HG02840 (cell line): ENCODE results near the gene CX3CL1.
"Not testable (repeated sequence)": the region's sequence is repeated elsewhere in the genome, so short reads cannot be mapped to it uniquely, and the experiment has no call there.

Source experiments
- ATAC-seq: cut with Tn5 transposase; IDR thresholded peaks from one replicate; pipeline ENCODE4 v1.9.1; 2021; ENCODE audit warnings: mild to moderate bottlenecking, moderate library complexity, moderate number of reproducible peaks; ENCODE audit not compliant: unreplicated experiment, low FRiP score

Gene CX3CL1

DNA sequence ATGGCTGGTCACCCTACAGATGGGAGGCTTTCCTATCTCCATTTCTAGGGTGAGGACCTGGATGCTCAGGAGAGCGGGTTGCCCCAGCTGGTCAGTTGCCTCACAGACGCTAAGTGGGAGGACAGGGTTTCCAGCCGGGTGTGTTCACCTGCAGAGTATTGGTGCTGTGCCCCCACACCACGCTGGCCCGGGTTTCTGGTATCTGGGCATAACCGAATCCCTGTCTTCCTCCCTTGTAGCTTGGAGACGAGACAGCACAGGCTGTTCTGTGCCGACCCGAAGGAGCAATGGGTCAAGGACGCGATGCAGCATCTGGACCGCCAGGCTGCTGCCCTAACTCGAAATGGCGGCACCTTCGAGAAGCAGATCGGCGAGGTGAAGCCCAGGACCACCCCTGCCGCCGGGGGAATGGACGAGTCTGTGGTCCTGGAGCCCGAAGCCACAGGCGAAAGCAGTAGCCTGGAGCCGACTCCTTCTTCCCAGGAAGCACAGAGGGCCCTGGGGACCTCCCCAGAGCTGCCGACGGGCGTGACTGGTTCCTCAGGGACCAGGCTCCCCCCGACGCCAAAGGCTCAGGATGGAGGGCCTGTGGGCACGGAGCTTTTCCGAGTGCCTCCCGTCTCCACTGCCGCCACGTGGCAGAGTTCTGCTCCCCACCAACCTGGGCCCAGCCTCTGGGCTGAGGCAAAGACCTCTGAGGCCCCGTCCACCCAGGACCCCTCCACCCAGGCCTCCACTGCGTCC lies 9.7 kb downstream of the CX3CL1 start:
- no peak for ATAC-seq

DNA sequence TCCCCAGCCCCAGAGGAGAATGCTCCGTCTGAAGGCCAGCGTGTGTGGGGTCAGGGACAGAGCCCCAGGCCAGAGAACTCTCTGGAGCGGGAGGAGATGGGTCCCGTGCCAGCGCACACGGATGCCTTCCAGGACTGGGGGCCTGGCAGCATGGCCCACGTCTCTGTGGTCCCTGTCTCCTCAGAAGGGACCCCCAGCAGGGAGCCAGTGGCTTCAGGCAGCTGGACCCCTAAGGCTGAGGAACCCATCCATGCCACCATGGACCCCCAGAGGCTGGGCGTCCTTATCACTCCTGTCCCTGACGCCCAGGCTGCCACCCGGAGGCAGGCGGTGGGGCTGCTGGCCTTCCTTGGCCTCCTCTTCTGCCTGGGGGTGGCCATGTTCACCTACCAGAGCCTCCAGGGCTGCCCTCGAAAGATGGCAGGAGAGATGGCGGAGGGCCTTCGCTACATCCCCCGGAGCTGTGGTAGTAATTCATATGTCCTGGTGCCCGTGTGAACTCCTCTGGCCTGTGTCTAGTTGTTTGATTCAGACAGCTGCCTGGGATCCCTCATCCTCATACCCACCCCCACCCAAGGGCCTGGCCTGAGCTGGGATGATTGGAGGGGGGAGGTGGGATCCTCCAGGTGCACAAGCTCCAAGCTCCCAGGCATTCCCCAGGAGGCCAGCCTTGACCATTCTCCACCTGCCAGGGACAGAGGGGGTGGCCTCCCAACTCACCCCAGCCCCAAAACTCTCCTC lies 10.4 kb downstream of the CX3CL1 start:
- no peak for ATAC-seq

DNA sequence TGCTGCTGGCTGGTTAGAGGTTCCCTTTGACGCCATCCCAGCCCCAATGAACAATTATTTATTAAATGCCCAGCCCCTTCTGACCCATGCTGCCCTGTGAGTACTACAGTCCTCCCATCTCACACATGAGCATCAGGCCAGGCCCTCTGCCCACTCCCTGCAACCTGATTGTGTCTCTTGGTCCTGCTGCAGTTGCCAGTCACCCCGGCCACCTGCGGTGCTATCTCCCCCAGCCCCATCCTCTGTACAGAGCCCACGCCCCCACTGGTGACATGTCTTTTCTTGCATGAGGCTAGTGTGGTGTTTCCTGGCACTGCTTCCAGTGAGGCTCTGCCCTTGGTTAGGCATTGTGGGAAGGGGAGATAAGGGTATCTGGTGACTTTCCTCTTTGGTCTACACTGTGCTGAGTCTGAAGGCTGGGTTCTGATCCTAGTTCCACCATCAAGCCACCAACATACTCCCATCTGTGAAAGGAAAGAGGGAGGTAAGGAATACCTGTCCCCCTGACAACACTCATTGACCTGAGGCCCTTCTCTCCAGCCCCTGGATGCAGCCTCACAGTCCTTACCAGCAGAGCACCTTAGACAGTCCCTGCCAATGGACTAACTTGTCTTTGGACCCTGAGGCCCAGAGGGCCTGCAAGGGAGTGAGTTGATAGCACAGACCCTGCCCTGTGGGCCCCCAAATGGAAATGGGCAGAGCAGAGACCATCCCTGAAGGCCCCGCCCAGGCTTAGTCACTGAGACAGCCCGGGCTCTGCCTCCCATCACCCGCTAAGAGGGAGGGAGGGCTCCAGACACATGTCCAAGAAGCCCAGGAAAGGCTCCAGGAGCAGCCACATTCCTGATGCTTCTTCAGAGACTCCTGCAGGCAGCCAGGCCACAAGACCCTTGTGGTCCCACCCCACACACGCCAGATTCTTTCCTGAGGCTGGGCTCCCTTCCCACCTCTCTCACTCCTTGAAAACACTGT lies 11.3 kb downstream of the CX3CL1 start:
- no peak for ATAC-seq

DNA sequence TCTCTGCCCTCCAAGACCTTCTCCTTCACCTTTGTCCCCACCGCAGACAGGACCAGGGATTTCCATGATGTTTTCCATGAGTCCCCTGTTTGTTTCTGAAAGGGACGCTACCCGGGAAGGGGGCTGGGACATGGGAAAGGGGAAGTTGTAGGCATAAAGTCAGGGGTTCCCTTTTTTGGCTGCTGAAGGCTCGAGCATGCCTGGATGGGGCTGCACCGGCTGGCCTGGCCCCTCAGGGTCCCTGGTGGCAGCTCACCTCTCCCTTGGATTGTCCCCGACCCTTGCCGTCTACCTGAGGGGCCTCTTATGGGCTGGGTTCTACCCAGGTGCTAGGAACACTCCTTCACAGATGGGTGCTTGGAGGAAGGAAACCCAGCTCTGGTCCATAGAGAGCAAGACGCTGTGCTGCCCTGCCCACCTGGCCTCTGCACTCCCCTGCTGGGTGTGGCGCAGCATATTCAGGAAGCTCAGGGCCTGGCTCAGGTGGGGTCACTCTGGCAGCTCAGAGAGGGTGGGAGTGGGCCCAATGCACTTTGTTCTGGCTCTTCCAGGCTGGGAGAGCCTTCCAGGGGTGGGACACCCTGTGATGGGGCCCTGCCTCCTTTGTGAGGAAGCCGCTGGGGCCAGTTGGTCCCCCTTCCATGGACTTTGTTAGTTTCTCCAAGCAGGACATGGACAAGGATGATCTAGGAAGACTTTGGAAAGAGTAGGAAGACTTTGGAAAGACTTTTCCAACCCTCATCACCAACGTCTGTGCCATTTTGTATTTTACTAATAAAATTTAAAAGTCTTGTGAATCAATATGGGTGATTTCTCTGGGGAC lies 12.2 kb downstream of the CX3CL1 start:
- no peak for ATAC-seq

DNA sequence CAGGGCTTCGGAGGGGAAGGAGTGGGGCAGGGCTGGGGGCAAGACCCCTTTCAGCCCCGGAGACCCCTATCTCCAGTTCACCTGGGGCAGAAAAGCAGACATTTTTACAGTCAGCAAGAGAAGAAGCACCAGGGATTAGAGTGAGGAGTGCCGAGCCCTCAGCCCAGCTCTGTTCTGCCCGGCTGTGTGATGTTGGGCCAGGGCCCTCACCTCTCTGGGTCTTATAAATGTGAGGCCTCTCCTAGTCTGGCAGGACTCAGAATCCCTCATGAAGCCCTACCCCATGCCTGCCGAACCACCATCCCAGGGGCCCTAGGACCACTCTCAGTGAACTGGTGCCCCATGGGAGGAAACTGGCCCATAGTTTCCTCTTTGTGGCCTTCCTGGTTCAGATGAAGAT lies 12.8 kb downstream of the CX3CL1 start:
- ATAC-seq = no peak

DNA sequence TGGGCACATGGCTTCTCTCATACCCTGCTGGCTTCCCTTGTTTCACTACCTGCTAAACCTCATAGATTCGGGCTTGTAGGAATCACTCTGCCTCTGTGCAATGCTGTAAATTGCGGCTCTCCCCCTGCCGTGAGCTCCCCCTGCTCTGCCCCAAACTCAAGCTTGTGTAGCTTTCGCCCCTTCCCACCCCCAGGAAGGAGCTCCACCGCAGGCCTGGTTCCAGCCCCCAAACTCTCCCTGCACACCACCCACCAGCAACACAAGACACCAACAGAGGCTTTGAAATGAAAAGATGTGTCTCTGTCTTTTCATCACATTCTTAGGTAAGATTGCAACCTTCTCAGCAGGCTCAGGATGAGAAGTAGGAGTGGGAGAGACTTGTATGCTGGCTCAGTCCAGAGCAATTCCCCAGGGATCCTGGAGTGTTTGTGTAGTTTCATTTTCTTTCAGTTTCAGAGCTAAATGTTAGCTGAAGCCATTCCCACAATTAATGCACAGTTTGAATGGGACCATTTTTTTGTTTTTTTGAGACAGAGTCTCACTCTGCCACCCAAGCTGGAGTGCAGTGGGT lies 14.2 kb downstream of the CX3CL1 start:
- no peak for ATAC-seq

DNA sequence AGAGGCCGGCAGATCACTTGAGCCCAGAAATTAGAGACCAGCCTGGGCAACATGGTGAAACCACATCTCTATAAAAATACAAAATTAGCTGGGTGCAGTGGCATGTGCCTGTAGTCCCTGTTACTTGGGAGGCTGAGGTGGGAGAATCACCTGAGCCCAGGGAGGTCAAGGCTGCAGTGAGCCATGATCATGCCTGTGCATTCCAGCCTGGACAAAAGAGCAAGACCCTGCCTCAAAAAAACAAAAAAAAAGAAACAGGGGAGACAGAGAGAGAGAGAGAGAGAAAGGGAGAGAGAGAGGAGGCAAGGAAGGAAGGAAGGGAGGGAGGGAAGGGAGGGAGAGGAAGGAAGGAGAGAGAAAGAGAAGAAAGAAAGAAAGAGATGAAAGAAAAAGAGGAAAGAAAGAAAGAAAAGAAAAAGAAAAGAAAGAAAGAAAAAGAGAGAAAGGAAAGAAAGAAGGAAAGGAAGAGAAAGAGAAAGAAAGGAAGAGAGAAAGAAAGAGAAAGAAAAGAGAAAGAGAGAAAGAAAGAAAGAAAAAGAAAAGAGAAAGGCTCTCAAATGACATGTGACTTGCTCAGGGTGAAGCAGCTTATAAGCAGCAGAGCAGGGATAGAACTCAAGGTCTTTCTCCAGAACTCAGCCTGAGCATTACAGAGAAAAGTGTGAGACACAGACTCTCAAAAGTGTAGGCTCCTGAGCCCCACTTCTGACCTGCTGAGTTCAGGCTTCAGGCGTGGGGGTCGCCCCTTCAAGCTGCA lies 15.5 kb downstream of the CX3CL1 start:
- ATAC-seq = no peak

DNA sequence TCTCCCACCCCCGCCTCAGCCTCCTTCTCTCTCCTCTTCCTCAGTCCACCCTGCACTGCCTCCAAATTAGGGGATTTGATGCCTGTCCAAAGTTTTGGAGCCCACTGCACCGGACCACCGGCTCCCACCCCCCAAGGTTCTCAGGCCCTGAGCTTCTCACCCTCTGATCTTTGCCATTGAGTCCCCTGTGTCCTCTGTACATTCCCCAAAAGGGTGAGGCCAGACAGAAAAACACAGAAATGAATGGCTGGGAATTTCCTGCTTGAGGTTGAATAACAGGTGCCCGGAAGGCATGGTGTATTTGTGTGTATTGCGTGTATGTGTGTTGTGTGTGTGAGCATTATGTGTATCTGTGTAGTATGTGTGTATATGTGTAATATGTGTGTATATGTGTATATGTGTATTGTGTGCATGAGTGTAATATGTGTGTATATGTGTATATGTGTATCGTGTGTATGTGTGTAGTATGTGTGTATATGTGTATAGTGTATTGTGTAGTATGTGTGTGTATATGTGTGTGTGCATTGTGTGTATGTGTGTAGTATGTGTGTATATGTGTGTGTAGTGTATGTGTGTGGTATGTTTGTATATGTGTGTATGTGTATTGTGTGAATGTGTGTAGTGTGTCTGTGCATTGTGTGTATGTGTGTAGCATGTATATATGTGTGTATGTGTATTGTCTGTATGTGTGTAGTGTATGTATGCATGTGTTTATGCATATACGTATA lies 16.2 kb downstream of the CX3CL1 start:
- ATAC-seq = no peak

DNA sequence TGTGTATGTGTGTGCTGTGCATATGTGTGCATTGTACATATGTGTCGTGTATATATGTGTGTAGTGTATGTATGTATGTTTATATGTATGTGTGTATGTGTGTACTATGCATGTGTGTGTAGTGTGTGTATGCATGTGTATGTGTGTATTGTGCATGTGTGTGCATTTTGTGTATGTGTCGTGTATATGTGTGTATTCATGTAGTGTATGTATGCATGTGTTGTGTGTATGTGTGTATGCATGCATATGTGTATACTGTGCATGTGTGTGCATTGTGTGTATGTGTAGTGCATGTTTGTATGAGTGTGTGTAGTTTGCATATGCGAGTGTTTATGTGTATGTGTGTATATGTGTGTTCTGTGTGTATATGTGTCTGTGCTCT lies 16.8 kb downstream of the CX3CL1 start:
- no peak for ATAC-seq

DNA sequence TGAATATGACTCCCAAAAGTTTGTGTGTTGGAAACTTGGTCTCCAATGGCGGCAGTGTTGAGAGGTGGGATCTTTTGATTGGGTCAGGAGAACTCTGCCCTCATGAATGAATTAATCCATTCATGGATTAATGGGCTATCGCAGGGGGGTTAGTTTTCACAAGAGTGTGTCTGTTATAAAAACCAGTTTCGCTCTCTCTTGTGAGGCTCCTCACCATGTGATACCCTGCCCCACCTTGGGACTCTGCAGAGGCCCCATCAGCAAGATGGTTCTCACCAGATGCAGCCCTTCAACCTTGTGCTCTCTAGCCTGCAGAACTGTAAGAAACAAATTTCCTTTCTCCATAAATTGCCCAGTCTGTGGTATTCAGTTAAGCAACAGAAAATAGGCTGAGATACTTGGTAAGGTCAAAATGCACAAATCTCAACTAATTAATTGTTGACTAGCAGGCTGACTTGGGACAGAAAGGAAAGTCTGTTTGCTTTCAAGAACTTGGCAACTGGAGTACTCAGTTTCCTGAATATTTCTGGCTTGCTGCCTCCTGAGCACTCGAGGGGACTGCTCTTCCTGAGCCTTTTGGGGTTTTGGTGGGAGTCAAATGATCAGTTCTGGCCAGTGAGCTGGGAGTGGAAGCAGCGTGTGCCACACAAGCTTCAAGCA lies 18.5 kb downstream of the CX3CL1 start:
- ATAC-seq = no peak

DNA sequence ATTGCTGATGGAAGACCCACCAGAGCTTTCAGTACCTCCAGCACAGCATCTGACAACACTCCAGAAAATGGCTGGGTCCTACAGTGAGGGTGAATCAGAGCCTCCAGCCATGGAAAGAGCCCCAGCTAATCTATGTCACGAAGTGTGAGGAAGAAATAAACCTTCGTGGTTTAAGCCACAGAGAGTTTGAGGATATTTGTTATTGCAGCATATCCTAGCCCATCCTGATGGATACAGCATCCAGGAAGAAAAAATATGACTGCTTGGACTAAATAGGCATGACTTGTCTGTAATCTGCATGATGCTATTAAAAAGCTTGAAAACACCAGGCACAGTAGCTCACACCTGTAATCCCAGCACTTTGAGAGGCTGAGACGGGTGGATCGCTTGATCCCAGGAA lies 19.0 kb downstream of the CX3CL1 start:
- ATAC-seq = no peak

DNA sequence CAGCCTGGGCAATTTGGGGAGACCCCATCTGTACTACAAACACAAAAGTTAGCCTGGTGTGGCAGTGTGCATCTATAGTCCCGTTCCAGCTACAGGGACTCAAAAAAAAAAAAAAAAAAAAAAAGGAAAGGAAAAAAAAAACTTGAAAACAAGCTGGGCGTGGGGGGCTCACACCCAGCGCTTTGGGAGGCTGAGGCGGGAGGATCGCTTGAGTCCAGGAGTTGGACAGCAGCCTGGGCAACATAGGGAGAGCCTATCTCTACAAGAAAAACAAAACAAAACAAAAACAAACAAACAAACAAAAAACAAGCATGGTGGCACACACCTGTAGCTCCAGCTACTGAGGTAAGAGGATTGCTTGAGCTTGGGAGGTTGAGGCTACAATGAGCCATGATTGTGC lies 19.4 kb downstream of the CX3CL1 start:
- no peak for ATAC-seq

DNA sequence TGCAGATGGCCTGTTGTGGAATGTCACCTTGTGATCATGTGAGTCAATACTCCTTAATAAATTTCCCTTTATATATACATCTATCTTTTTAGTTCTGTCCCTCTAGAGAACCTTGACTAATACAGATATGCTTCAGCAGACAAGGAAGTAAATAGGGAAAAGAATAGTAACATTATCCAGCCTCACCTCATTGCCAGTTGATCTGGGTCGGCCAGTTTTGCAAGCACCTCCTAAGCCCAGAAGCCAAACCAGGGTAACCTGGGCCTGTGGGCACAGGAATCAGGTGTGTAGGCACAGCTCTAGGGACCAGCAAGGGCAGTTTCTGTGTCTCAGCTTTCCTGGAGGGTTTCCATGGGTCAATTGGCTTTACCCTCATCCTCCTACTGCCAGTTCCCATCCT lies 20.4 kb downstream of the CX3CL1 start:
- ATAC-seq = no peak

DNA sequence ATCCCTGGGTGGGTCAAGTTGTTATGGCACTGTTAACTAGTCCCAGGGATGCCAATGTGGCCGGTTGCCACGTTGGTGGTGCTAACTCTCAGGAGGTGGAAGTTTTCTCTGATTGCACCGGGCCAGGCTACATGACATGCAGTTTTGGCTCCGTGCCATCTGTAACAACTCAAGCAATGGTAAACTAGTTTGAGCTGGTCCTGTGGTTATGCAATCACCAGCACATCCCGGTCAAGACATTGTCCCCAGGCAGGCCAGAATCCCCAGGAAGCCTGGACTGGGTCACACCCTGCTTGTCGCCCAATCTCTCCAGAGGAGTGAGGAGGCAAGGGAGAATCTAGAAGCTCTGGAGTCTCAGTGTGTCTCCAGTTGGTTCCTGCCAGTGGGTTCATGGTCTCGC lies 22.2 kb downstream of the CX3CL1 start:
- ATAC-seq = no peak

DNA sequence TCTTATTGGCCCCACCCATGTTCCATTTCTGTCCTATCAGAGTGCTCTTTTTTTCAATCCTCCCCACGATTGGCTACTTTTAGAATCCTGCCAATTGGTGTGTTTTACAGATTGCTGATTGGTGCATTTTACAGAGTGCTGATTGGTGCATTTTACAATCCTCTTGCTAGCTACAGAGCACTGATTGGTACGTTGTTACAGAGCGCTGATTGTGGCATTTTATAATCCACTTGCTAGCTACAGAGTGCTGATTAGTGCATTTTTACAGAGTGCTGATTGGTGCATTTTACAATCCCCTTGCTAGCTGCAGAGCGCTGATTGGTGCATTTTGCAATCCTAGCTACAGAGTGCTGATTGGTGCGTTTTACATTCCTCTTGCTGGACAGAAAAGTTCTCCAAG lies 22.7 kb downstream of the CX3CL1 start:
- ATAC-seq = no peak

DNA sequence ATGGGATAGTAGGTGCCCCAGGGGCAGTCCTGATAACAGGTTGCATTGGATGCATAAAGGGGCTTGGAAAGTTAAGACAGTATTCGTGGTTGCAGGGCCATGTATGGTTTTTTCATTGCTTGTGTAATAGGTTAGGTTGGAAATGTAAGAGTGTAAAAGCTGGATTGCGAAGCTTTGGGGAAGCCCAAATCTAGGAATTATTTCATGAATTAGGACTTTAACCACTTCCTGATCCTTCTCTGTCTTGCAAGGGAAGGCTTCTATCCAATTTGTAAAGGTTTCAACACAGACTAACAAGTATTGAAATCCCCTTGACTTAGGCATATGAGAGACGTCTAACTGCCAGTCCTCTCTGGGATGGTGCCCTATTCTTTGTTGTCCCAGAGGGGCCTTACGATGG lies 24.5 kb downstream of the CX3CL1 start:
- no peak for ATAC-seq

DNA sequence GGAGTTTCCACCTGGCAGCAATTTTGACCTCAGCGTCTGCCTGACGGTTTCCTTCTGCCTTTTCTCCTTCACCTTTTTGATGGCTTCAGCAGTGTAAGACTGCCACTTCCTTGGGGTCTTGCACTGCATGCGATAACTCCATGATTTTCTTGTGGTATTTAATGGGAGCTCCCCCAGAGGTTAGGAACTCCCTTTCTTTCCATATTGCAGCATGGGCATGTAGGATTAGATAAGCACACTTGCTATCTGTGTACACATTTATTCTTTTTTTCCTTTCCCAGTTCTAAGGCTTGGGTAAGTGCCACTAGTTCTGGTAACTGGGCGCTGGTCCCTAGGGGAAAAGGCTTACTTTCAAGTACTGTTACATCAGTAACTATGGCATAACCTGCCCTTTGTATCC lies 25.2 kb downstream of the CX3CL1 start:
- ATAC-seq = not testable (repeated sequence)
